Hippocampal formation (tissue), 2 donors: ENCODE data around the gene GKAP1.
"Not testable (repeated sequence)": the region's sequence is repeated elsewhere in the genome, so short reads cannot be mapped to it uniquely, and the experiment has no call there.

Experiments used
- DNase-seq, 2 donors: peaks; one replicate each; lab custom pipeline; 2025; lab: John Stamatoyannopoulos, UW

The GKAP1 gene

DNA sequence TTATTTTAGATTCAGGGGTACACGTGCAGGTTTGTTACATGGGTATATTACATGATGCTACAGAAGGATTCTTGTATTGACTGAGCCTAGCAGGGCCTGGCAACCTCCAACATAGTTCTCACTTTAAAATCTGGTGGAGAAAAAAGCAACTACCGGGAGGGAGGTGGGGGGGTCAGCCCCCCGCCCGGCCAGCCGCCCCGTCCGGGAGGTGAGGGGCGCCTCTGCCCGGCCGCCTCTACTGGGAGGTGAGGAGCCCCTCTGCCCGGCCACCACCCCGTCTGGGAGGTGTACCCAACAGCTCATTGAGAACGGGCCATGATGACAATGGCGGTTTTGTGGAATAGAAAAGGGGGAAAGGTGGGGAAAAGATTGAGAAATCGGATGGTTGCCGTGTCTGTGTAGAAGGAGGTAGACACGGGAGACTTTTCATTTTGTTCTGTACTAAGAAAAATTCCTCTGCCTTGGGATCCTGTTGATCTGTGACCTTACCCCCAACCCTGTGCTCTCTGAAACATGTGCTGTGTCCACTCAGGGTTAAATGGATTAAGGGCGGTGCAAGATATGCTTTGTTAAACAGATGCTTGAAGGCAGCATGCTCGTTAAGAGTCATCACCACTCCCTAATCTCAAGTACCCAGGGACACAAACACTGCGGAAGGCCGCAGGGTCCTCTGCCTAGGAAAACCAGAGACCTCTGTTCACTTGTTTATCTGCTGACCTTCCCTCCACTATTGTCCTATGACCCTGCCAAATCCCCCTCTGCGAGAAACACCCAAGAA lies 88.8 kb downstream of the GKAP1 start:
- DNase-seq = not testable (repeated sequence)

- DNase-seq = no peak
These were observed 93.1 kb downstream of the GKAP1 start for GRCh38 chr9:83724436-83724835.

GRCh38 chr9:83722726-83723495 lies 94.7 kb downstream of the GKAP1 start:
- no peak for DNase-seq

- no peak for DNase-seq
These were observed 96.1 kb downstream of the GKAP1 start for GRCh38 chr9:83721509-83721908.

GRCh38 chr9:83715794-83716193 lies 101.8 kb downstream of the GKAP1 start:
- DNase-seq = no peak

DNA sequence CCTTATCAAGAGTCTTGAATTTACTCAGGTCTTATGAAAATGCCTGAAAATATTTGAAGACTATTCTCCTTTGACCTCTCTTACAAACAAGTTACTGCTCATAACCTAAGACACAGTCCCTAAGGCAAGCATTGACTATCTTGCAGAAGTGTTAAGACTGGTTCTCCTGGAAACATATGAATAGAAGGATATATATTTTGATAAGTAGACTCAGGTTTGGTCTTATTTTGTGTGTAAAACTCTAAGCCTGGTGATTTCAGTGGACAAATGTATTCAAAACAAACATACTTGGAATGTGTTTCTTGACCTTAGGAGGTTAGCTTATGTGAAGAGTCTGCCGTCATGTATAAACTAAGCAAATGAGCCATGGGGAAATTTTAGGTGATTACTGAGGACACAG lies 102.3 kb downstream of the GKAP1 start:
- no peak for DNase-seq

DNA sequence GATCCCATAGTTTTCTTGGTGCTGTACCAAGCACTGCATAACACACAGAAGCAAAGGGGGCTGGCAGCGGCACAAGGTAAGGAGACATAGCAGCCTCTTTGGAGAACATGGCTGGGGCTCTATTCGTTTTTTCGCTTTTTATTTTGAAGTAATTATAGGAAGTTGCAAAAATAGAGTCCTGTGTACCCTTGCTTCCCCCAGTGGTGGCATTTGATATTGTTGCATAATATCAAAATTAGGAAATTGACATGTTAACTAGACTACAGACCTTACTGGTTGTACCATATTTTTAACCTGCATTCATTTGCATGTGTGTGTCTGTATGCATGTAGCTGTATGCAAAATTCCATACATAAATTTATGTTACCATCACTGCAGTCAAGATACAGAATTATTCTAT lies 103.2 kb downstream of the GKAP1 start:
- no peak for DNase-seq

DNA sequence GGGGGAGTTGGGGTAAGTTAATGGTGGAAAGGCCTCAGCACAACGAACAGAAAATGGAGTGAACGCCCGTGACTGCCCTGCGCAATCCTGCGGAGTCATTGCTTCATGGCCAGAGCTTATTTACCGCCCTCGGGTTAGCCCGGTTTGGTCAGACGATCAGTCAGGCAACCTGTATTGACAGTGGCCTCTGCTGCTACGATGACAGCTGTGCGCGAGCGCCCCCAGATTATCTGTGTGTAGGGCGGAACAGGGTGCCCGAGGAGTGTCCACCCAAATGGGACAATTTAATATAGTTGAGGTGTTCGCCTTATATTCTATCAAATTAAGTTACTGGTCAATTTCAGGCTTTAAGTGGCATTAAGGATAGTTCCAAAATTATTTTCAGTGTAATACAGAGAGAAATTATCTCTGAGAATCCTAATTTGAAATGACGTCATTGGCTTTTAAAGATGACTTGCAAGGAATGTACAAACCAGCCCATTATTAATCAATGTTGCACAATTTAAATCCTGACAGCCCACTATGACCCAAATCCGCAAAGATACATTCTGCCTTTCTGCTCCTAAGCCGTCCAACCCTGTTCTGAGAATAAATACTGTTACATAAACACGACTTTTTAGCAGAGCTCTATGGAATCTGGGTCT lies 108.9 kb downstream of the GKAP1 start:
- DNase-seq = peak; percentile 44 to 70

DNA sequence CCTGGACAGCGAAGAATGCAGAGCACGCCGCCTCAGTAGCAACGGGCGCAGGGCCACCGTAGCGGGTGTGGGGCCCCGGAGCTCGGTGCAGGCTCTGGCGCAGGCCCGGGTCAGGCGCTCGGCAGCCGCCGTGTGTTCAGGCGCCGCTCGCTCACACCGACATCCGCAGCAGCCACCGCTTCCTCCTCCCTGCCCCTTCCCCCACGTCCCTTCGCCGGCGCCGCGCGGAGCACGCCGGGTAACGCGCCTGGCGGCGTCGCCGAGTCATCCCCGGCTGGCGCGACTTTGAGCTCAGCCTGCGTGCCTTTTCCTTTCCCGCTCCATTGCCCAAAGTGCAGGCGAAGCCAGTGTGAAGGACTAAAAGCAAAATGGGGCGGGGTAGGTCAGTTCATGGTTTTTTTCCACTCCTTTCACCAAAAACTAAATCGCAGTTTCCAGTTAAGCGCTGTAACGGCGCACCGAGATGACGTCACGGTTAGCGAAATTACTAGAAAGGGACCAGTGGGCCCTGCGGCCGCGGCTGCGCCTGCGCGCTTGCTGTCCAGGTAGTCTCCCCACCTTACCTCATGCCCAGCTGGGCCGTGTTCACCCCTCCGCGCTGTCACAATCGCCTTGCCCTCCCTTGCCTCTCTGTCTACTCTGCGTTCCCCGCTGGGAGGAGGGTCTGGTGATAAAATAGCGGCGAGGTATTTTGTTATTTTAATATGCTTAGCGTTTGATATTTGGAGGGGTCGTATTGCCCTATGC lies 109.6 kb downstream of the GKAP1 start, which contains the start of gene UBQLN1:
Gene UBQLN1, minus strand, starts transcription at position 191 of the 747 bp plus-strand sequence. CDS start 279 bp downstream, outside the sequence.
- peak; percentile 85 to 88 for DNase-seq

GRCh38 chr9:83707518-83707767 lies 110.1 kb downstream of the GKAP1 start:
- peak in 1 of 2 donors; percentile 81 for DNase-seq

- no peak for DNase-seq
These were observed 110.7 kb downstream of the GKAP1 start for GRCh38 chr9:83706676-83707517.

DNA sequence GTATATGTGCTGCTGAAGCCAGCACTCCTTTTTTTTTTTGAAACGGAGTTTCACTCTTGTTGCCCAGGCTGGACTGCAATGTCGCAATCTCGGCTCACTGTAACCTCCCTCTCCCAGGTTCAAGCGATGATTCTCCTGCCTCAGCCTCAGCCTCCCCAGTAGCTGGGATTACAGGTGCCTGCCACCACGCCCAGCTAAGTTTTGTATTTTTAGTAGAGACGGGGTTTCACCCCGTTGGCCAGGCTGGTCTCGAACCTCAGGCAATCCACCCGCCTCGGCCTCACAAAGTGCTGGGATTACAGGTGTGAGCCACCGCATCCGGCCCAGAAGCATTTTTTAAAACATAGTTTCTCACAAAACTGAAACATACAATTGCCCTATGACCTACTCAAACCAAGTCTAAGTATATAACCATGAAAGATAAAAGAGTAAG lies 112.3 kb downstream of the GKAP1 start:
- DNase-seq = not testable (repeated sequence)

GRCh38 chr9:83701769-83702168 lies 115.8 kb downstream of the GKAP1 start:
- DNase-seq = no peak

- no peak for DNase-seq
These were observed 116.3 kb downstream of the GKAP1 start for GRCh38 chr9:83701286-83701685.

- no peak for DNase-seq
These were observed 118.0 kb downstream of the GKAP1 start for GRCh38 chr9:83699615-83700014.

DNA sequence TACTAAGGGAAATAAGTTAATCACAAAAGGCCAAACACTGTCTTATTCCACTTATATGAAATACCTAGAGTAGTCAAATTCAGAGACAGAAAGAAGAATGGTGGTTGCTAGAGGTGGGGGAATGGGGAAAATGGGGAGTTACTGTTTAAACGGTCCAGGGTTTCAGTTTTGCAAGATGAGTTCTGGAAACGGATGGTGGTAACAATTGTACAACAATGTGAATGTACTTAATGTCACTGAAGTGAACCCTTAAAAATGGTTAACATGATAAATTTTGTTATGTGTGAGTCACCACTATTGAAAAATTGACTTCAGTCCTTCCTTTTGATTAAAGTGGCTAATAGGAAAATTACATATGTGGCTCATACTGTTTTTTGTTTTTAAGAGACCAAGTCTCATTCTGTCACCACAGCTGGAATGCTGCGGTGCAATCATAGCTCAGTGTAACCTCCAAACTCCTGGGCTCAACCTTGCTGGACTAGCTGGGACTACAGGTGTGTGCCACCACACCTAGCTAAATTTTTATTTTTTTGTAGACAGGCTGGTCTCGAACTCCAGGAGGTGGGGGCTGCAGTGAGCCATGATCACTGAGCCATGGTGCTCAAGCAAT lies 118.5 kb downstream of the GKAP1 start:
- DNase-seq = no peak

DNA sequence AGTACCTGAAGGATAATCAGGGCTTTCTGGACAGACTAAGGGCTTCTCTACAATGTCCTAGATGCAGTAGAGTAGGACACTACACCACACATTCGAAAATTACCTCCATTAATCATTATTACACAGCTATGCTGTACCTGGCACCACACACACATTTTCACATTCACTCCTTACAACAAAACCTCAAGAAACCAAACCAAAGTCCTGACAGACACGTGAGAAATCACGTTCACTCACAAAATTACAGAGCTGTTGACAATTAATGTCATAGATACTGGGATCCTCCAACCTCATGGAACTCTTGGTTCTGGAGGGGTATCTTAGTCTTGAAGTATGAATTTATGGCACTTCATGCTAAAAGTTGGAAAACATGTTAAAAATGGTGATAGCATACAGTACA lies 126.1 kb downstream of the GKAP1 start:
- DNase-seq = no peak
